HepG2 (cell line): ENCODE results near the gene CCDC57. TPM values are rescaled to one million over a fixed set of nuclear protein-coding genes. Genes with fewer than 3 reads are reported as not detected.

Experiments used
- ARNT ChIP-seq: fragments of 450-650 bp; IDR thresholded peaks from 2 replicates; pipeline ENCODE4 v1.6.1; 2017
- FOXK1 ChIP-seq: sonication (generic); formaldehyde crosslinking; IDR thresholded peaks from 2 replicates; pipeline ENCODE4 v1.4.0; 2020; ENCODE audit warnings: low read depth, missing genetic modification reagents, borderline replicate concordance
- IKZF4 ChIP-seq: sonication (generic); formaldehyde crosslinking; IDR thresholded peaks from 2 replicates; pipeline ENCODE4 v1.5.1; 2020; ENCODE audit warnings: borderline replicate concordance, mild to moderate bottlenecking, low read depth, missing genetic modification reagents; ENCODE audit errors: not compliant biosample characterization
- KDM2A ChIP-seq: sonication (generic); formaldehyde crosslinking; IDR thresholded peaks from 2 replicates; pipeline ENCODE4 v1.4.0; 2020; ENCODE audit warnings: low read depth, missing genetic modification reagents, borderline replicate concordance
- MAF1 ChIP-seq: sonication (generic); formaldehyde crosslinking; IDR thresholded peaks from 2 replicates; pipeline ENCODE4 v1.5.0; 2020; ENCODE audit warnings: missing genetic modification reagents, borderline replicate concordance
- RFX5 ChIP-seq: IDR thresholded peaks from 2 replicates; pipeline ENCODE4 v1.6.1; 2011; ENCODE audit warnings: low read depth, low read length, improper control_type of control experiment
- ZBTB1 ChIP-seq: sonication (generic); formaldehyde crosslinking; IDR thresholded peaks from 2 replicates; pipeline ENCODE4 v1.4.0; 2020; ENCODE audit warnings: missing genetic modification reagents, borderline replicate concordance
- ZBTB26 ChIP-seq: IDR thresholded peaks from 2 replicates; pipeline ENCODE4 v1.6.1; 2016; ENCODE audit warnings: missing compliant biosample characterization, missing genetic modification reagents, borderline replicate concordance
- ZNF235 ChIP-seq: sonication (generic); formaldehyde crosslinking; IDR thresholded peaks from 2 replicates; pipeline ENCODE4 v1.8.1; 2023; ENCODE audit warnings: mild to moderate bottlenecking, missing genetic modification reagents, borderline replicate concordance
- ZNF777 ChIP-seq: sonication (generic); formaldehyde crosslinking; IDR thresholded peaks from 2 replicates; pipeline ENCODE4 v1.4.0; 2020; ENCODE audit warnings: missing genetic modification reagents
- ZNF891 ChIP-seq: sonication (generic); formaldehyde crosslinking; IDR thresholded peaks from 2 replicates; pipeline ENCODE4 v1.5.0; 2020; ENCODE audit warnings: mild to moderate bottlenecking, missing genetic modification reagents
- polyA plus RNA-seq, 8 experiments: library from polyadenylated mRNA; depleted of rRNA in 3 of 8; stranded (reverse) in 7 of 8; unstranded in 1 of 8; fragments of >200 nt; fragmentation: Illumina TruSeq in 4 of 8; extraction: Trizol in 4 of 8; gene quantifications; 2 replicates each; pipeline versions ENCODE4 v1.2.1 to v1.2.3, GENCODE V29; 2011 to 2016; ENCODE audit warnings: low read depth in 4 of 8, missing spikeins in 1 of 8, mixed read lengths in 1 of 8; ENCODE audit not compliant: insufficient read depth in 1 of 8
- total RNA-seq, 5 experiments: library from RNA; depleted of rRNA; stranded (reverse); fragments of >200 nt; fragmentation: Illumina TruSeq; extraction: Trizol; gene quantifications; 2 replicates each; pipeline ENCODE4 v1.2.3, GENCODE V29; 2016; ENCODE audit warnings: low read depth in 1 of 5
- TF ChIP-seq, protein P1 (sequence below): sonication (generic); formaldehyde crosslinking; IDR thresholded peaks from 2 replicates; pipeline ENCODE4 v1.9.0; 2022; ENCODE audit warnings: low read depth, missing genetic modification reagents
- TF ChIP-seq, protein P2 (sequence below): sonication (generic); formaldehyde crosslinking; IDR thresholded peaks from 2 replicates; pipeline ENCODE4 v1.5.1; 2020; ENCODE audit warnings: mild to moderate bottlenecking, missing genetic modification reagents, borderline replicate concordance

CCDC57 gene
- total and polyA plus RNA-seq, 2 of the 13 experiments (the other 11 are each of a cell fraction or from before 2014, with no cell fraction given), result 59.3 to 59.9 TPM

GRCh38 chr17:82236142-82236971 is 23.7 kb upstream of the CCDC57 start (continued):
- no peak for TF ChIP-seq ARNT
- peak; percentile 80 for TF ChIP-seq KDM2A (CRISPR knock-in tag)
- no peak for TF ChIP-seq ZNF235 (CRISPR knock-in tag)
- TF ChIP-seq MAF1 (CRISPR knock-in tag), result peak; percentile 90; the same call in 1 of the 2 replicates
- TF ChIP-seq RFX5, result no peak
- peak; percentile 80 for TF ChIP-seq FOXK1 (CRISPR knock-in tag)
- TF ChIP-seq ZNF777 (CRISPR knock-in tag), result peak; percentile 89
- peak; percentile 93 for TF ChIP-seq ZBTB26 (CRISPR knock-in tag)
- TF ChIP-seq, protein P1, sequence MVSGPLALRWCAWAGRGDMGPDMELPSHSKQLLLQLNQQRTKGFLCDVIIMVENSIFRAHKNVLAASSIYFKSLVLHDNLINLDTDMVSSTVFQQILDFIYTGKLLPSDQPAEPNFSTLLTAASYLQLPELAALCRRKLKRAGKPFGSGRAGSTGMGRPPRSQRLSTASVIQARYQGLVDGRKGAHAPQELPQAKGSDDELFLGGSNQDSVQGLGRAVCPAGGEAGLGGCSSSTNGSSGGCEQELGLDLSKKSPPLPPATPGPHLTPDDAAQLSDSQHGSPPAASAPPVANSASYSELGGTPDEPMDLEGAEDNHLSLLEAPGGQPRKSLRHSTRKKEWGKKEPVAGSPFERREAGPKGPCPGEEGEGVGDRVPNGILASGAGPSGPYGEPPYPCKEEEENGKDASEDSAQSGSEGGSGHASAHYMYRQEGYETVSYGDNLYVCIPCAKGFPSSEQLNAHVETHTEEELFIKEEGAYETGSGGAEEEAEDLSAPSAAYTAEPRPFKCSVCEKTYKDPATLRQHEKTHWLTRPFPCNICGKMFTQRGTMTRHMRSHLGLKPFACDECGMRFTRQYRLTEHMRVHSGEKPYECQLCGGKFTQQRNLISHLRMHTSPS, result peak; percentile 92
- TF ChIP-seq, protein P2, sequence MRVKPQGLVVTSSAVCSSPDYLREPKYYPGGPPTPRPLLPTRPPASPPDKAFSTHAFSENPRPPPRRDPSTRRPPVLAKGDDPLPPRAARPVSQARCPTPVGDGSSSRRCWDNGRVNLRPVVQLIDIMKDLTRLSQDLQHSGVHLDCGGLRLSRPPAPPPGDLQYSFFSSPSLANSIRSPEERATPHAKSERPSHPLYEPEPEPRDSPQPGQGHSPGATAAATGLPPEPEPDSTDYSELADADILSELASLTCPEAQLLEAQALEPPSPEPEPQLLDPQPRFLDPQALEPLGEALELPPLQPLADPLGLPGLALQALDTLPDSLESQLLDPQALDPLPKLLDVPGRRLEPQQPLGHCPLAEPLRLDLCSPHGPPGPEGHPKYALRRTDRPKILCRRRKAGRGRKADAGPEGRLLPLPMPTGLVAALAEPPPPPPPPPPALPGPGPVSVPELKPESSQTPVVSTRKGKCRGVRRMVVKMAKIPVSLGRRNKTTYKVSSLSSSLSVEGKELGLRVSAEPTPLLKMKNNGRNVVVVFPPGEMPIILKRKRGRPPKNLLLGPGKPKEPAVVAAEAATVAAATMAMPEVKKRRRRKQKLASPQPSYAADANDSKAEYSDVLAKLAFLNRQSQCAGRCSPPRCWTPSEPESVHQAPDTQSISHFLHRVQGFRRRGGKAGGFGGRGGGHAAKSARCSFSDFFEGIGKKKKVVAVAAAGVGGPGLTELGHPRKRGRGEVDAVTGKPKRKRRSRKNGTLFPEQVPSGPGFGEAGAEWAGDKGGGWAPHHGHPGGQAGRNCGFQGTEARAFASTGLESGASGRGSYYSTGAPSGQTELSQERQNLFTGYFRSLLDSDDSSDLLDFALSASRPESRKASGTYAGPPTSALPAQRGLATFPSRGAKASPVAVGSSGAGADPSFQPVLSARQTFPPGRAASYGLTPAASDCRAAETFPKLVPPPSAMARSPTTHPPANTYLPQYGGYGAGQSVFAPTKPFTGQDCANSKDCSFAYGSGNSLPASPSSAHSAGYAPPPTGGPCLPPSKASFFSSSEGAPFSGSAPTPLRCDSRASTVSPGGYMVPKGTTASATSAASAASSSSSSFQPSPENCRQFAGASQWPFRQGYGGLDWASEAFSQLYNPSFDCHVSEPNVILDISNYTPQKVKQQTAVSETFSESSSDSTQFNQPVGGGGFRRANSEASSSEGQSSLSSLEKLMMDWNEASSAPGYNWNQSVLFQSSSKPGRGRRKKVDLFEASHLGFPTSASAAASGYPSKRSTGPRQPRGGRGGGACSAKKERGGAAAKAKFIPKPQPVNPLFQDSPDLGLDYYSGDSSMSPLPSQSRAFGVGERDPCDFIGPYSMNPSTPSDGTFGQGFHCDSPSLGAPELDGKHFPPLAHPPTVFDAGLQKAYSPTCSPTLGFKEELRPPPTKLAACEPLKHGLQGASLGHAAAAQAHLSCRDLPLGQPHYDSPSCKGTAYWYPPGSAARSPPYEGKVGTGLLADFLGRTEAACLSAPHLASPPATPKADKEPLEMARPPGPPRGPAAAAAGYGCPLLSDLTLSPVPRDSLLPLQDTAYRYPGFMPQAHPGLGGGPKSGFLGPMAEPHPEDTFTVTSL (CRISPR knock-in tag), result peak; percentile 32; the same call in 1 of the 2 replicates
- TF ChIP-seq ZBTB1, result no peak; the same call in 1 of the 2 replicates
- TF ChIP-seq ZNF891 (CRISPR knock-in tag), result peak; percentile 93
- TF ChIP-seq IKZF4, result peak; percentile 75
